Esophagus squamous epithelium (tissue), 4 donors: ENCODE data around the gene ZNF628.

Experiments
- CTCF ChIP-seq, 6 experiments: fragments of 450-650 bp in 4 of 6; fragments of 200-600 bp in 2 of 6; sonication (generic) in 2 of 6; IDR thresholded peaks; one replicate each; pipeline ENCODE4 v1.5.1; 2016 to 2019; ENCODE audit warnings: antibody characterized with exemption in 6 of 6, mild to moderate bottlenecking in 4 of 6, moderate library complexity in 4 of 6
- POLR2A ChIP-seq, 4 donors: fragments of 450-650 bp; IDR thresholded peaks; one replicate each; pipeline ENCODE4 v1.6.1; 2017; ENCODE audit warnings: antibody characterized with exemption in 4 of 4, mild to moderate bottlenecking in 4 of 4, moderate library complexity in 3 of 4

- TF ChIP-seq POLR2A (IDR thresholded peaks at IDR 0.05) (no peak), CTCF (IDR thresholded peaks at IDR 0.05) (no peak)
Measured at GRCh38 chr19:55497763-55498162, 21.3 kb downstream of the ZNF628 start.
